NCI-H510A (cell line): Measurements from ENCODE around the gene RTN4RL1.
A peak's percentile ranks its signal among the peaks of the same experiment; 100 is the strongest.

Experiments
- DNase-seq: peaks from one replicate; lab custom pipeline; 2025; lab: John Stamatoyannopoulos, UW

RTN4RL1 gene

GRCh38 chr17:1919201-1919600, 105.9 kb downstream of the RTN4RL1 start:
- DNase-seq: no peak

- DNase-seq: no peak
Measured at GRCh38 chr17:1918346-1919162, 106.6 kb downstream of the RTN4RL1 start.

GRCh38 chr17:1916963-1917715, 108.0 kb downstream of the RTN4RL1 start:
- DNase-seq: no peak

- DNase-seq: no peak
Measured at GRCh38 chr17:1916316-1916715, 108.8 kb downstream of the RTN4RL1 start.

GRCh38 chr17:1915889-1916288, 109.2 kb downstream of the RTN4RL1 start:
- DNase-seq: no peak

GRCh38 chr17:1914661-1915083, 110.5 kb downstream of the RTN4RL1 start:
- DNase-seq: no peak

DNA sequence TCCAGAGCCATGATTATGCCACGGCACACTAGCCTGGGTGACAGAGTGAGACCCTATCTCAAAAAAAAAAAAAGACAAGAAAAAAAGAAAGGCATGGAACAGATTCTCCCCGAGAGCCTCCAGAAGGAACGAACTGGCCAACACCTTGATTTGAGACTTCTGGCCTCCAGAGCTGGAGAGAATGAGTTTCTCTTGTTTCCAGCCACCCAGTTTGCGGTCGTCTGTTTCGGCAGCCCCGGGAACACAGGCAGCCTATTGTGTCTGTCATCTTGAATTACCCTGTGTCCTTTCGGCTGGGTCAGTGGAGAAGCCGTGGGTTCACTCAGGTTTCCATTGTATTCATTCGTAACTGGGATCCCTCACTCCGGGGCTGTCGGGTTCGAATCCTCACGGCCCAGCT, 111.4 kb downstream of the RTN4RL1 start:
- no peak for DNase-seq

- no peak for DNase-seq
Measured at GRCh38 chr17:1912146-1912545, 113.0 kb downstream of the RTN4RL1 start.

DNA sequence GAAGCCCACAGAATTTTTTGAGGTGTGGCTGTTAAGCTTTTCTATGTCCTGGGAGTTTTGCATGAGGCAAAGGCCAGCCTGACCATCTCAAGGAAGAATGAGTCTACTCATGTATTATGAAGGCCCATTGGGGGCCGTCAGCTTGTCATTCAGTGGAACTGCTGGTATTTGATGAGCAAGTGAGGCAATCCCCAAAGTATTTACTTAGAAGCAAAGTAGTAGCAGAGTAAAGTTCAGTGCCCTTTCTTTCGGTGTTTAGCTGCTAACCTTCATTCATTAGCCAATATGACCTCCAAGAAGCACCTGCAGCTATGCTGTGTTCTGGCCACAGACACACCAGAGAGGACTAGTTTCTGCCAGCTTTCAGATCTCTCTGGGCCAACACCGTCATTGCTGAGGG, 115.1 kb downstream of the RTN4RL1 start:
- DNase-seq: no peak

DNA sequence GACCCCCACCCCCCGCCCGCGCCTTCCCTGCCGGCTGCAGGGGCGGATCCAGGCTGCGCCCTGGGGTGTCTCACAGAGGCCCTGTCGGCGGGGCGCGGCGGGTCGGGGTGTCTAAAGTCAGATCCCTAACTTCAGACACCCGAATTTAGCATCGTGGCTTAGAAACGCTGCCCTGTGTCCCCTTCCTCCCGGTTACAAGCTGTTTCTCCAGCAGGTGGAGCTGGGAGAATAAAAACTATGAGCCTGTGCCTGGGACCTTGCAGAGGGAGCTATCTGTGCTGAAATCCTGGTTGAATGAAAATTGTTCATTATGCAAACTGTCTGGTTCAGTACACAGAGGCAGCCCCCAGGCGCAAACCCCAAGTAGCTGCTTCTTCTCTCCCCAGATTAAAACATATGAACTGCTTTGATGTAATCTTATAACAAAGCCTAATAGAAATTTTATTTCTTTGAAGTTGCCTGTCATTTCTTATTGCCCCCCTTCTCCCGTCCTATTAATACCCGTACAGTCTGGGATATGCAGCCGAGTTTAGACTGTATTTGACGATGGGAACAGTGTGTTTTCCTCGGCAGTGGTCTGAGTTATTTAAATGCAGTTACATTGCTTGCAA, 116.3 kb downstream of the RTN4RL1 start:
- DNase-seq: peak; percentile 20

DNA sequence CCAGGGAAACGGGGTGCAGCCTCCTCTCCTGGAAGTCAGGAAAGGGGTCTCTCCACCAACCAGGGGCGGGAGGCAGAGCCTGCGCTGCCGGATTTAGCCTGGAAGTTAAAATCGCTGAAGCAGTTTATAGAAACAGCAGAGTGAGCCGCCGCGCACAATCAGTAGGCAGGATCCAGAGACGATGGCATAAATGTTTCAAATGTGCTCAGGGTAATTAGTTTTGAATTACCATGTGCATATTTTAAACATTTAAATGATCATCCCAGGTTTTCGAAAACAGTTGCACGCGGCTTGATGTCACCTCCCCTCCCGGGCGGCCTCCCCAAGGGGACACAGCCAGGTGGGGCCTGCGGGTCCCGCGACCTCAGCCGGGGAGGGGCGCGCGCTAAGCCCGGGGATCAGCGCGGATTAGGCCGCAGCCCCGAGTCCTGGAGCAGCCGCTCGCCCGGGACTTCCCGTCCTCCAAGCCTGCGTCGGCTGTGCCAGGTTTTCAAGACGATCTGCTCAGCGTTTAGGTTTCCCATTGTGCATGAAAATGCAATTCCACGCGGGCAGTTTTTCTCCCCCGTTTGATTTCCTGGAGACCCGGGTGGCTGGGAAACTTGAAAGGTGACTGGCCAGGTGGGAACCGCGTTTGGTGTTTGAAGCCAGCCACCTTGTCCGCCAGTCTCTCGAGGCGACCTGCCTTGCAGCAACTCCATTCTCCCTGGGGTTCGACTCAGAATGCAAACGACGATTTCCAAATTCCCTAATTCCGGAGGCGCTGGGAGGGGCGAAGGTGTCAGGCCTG, 117.0 kb downstream of the RTN4RL1 start:
- DNase-seq: no peak

DNA sequence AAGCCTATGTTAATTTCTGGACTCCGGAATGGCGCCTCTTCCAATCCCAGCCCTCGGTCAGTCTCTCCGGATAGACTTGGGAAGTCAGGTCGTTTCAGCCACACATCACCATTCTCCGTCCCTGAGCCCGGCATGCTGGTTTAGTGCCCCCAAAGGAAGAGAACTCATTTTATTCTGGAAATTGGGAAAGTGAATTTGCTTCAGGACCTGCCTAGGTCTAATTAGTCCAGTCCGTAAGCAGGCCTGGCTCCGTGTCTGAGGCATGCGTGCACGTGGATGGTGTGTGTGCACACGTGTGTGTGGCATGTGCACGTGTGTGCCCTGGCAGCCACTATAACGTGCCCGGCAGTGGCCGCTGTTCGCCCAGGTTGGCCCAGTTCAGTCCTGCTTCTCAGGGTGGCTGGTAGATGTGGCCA, 117.9 kb downstream of the RTN4RL1 start:
- no peak for DNase-seq

GRCh38 chr17:1906662-1907101, 118.5 kb downstream of the RTN4RL1 start:
- no peak for DNase-seq

- peak; percentile 35 for DNase-seq
Measured at GRCh38 chr17:1905190-1905913, 119.8 kb downstream of the RTN4RL1 start.

GRCh38 chr17:1904273-1905182, 120.6 kb downstream of the RTN4RL1 start:
- no peak for DNase-seq

DNA sequence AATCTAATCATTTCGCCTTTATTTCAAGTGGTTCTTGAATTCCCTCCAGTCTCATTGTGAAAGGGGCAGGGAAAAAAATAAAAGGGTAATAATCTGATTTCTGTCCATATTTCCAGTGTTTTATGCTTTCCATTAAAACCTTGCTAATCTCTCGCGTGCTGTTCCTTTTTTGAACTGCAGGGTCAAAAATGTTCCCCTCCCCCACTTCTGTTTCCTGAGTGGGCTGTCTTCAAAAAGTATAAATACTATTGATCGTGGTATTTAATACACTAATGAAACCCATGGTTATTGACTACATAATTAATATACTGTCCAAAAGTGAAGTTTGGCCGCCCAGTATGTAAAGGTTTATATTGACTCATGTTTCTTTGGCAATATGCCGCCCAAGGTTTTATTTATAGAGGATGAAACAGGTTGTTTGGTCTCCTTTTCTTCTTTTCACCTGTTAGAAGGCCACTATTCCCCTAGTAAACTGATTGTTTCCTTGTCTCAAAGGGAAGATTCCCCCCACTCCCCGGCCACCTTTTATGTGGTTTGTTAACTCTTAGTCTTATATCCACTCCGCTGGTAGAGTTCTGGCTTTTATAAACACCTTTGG, 125.6 kb downstream of the RTN4RL1 start:
- no peak for DNase-seq

- no peak for DNase-seq
Measured at GRCh38 chr17:1898872-1899271, 126.3 kb downstream of the RTN4RL1 start.

GRCh38 chr17:1898332-1898731, 126.8 kb downstream of the RTN4RL1 start:
- no peak for DNase-seq

- DNase-seq: no peak
Measured at GRCh38 chr17:1897105-1897656, 128.0 kb downstream of the RTN4RL1 start.
